ENCODE data around the gene SKP2.

SKP2 gene

DNA sequence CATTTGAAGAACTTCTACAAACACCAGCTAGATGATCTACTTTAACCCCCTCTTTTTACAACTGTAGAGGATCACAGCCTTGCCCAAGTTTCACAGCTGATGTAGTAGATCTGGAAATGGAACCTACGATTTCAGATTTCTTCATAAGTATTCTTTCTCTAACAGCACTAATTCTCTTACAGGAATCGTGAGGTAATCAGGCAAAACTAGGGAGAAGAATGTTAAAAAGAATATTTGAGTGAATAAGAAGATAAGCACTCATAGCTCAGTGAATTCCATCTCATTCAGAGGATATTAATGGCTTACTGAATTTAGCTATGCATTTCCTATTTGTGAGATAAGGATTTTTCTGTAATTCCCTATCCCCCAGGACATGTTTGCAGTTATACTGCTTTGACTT lies 47.7 kb downstream of the SKP2 start:
- H3K9me3 ChIP-seq (ENCODE audit: control insufficient read depth, low read length), result no peaks in the 10 kb centered on the region
- H3K27ac ChIP-seq (ENCODE audit: low read depth, low read length, severe bottlenecking), result no peak overlapping the region
- peaks cover 24% of the 10 kb centered on the region for H3K36me3 ChIP-seq (ENCODE audit: control insufficient read depth, insufficient read depth, low read length)
- no CpG with 5 or more reads among the region's 2 CpGs for WGBS, 2 experiments (ENCODE audit: insufficient coverage in 2 of 2)
- no peaks in the 10 kb centered on the region for H3K4me1 ChIP-seq (ENCODE audit: control insufficient read depth, insufficient read depth, low read length, poor library complexity, severe bottlenecking)
- H3K4me3 ChIP-seq (ENCODE audit: extremely low read depth, insufficient read depth, low read length, poor library complexity, severe bottlenecking), result no peak overlapping the region

DNA sequence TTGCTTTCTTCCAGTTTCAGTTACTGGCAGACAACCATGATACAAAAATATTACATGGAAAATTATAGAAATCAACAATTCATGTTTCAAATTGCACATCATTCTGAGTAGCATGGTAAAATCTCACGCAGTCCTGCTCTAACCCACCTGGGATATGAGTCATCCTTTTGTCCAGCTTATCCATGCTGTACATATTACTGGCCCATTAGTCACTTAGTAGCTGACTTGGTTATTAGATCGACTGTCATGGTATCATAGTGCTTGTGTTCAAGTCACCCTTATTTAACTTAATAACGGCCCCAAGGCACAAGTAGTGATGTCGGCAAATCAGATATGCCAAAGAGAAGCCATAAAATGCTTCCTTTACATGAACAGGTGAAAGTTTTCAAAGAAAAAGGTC lies 48.6 kb downstream of the SKP2 start:
- H3K27ac ChIP-seq (ENCODE audit: low read depth, low read length, severe bottlenecking), result no peak overlapping the region
- peaks cover 21% of the 10 kb centered on the region for H3K36me3 ChIP-seq (ENCODE audit: control insufficient read depth, insufficient read depth, low read length)
- WGBS, 2 experiments (ENCODE audit: insufficient coverage in 2 of 2), result 100% methylated on average over 2 to 3 of the region's 4 CpGs

DNA sequence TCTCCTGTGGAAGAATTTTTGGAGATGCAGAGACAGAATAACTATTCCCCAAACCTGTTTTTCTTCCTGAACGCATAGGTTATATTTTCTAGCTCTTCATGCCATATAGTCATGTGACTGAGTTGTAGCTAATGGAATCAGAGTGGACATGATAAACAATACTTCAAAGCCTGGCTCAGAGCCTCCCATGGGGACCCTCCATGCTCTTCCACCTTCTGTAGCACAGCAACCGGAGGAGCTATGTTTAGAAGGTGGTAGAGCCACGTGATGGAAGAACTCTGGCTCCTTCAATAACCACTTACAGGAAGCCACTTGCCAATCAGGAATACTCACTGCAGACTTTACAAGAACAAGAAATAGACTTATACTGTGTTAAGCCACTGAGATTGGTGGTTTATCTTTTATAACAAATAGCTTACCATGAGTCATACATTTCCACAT lies 50.6 kb downstream of the SKP2 start:
- H3K4me3 ChIP-seq (ENCODE audit: extremely low read depth, insufficient read depth, low read length, poor library complexity, severe bottlenecking), result no peak overlapping the region
- WGBS, 2 experiments (ENCODE audit: insufficient coverage in 2 of 2), result no CpG with 5 or more reads among the region's 3 CpGs
- H3K9me3 ChIP-seq (ENCODE audit: control insufficient read depth, low read length), result no peaks in the 10 kb centered on the region
- no peak overlapping the region for H3K27ac ChIP-seq (ENCODE audit: low read depth, low read length, severe bottlenecking)
- no peaks in the 10 kb centered on the region for H3K4me1 ChIP-seq (ENCODE audit: control insufficient read depth, insufficient read depth, low read length, poor library complexity, severe bottlenecking)
- peaks cover 19% of the 10 kb centered on the region for H3K36me3 ChIP-seq (ENCODE audit: control insufficient read depth, insufficient read depth, low read length)

More for the DNA sequence above, 48.6 kb downstream of the SKP2 start:
- Histone ChIP-seq H3K4me3 (ENCODE audit: extremely low read depth, insufficient read depth, low read length, poor library complexity, severe bottlenecking) (no peak overlapping the region), H3K4me1 (ENCODE audit: control insufficient read depth, insufficient read depth, low read length, poor library complexity, severe bottlenecking) (no peaks in the 10 kb centered on the region), H3K9me3 (ENCODE audit: control insufficient read depth, low read length) (no peaks in the 10 kb centered on the region)

DNA sequence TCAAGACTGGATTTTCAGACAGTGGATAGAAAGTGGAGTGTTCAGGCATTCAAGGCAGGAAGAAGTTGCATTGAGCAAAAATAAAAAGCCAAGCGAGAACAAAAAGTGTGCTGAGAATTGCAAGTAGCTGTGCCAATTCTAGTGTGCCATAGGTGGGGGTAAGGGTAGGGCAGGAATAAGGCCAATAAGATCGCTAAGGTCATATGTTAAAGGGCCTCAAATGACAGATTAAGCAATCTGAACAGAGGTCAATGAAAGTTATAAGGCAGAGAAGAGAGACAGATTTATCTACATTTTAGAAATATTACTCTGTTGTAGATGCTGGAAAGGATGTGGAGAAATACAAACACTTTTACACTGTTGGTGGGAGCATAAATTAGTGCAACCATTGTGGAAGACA lies 53.4 kb downstream of the SKP2 start:
- WGBS, 2 experiments (ENCODE audit: insufficient coverage in 2 of 2), result 90 to 100% methylated on average over 2 of the region's 2 CpGs

DNA sequence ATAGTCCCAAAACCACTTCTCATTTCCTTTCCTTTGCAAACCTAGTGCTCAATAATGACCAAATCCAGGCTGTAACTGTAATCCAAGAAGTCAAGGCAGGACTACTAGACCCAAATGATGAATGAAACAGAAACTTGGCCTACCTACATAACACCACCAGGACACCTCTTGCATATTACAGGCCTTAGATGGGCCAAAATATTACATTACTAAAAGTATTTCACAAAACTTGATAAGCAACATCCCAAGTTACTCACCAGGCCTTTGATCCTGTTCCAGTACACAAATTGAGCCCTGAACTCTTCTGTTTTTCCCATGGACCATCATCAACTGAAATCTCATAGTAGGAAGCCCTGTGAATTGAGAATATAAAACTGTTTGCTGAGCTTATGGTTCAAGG lies 55.0 kb downstream of the SKP2 start:
- Histone ChIP-seq H3K9me3 (ENCODE audit: control insufficient read depth, low read length) (no peaks in the 10 kb centered on the region), H3K4me3 (ENCODE audit: extremely low read depth, insufficient read depth, low read length, poor library complexity, severe bottlenecking) (no peak overlapping the region), H3K36me3 (ENCODE audit: control insufficient read depth, insufficient read depth, low read length) (peaks cover 13% of the 10 kb centered on the region), H3K4me1 (ENCODE audit: control insufficient read depth, insufficient read depth, low read length, poor library complexity, severe bottlenecking) (no peaks in the 10 kb centered on the region), H3K27ac (ENCODE audit: low read depth, low read length, severe bottlenecking) (no peak overlapping the region)

More for the DNA sequence above, 53.4 kb downstream of the SKP2 start:
- Histone ChIP-seq H3K27ac (ENCODE audit: low read depth, low read length, severe bottlenecking) (no peak overlapping the region), H3K36me3 (ENCODE audit: control insufficient read depth, insufficient read depth, low read length) (peaks cover 19% of the 10 kb centered on the region), H3K4me3 (ENCODE audit: extremely low read depth, insufficient read depth, low read length, poor library complexity, severe bottlenecking) (no peak overlapping the region), H3K9me3 (ENCODE audit: control insufficient read depth, low read length) (no peaks in the 10 kb centered on the region), H3K4me1 (ENCODE audit: control insufficient read depth, insufficient read depth, low read length, poor library complexity, severe bottlenecking) (no peaks in the 10 kb centered on the region)

DNA sequence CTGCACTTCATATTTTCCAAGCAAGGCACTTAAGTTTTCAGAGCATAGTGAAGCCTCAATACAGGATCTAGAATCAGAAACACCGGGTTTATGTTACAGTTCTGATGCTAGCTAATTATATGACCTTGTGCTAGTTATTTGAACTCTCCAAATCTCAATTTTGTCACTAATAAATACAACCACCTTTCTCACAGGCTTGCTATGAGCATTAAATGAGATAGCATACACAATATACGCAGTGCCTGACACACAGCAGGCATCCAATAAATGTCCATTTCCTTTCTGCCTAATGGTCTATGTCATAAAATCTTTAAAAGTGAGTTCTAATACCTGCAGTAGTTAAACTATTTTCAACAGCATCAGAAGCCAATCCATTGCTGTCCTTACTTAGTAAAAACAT lies 56.9 kb downstream of the SKP2 start:
- Histone ChIP-seq H3K4me3 (ENCODE audit: extremely low read depth, insufficient read depth, low read length, poor library complexity, severe bottlenecking) (no peak overlapping the region), H3K4me1 (ENCODE audit: control insufficient read depth, insufficient read depth, low read length, poor library complexity, severe bottlenecking) (no peaks in the 10 kb centered on the region), H3K27ac (ENCODE audit: low read depth, low read length, severe bottlenecking) (no peak overlapping the region), H3K9me3 (ENCODE audit: control insufficient read depth, low read length) (no peaks in the 10 kb centered on the region), H3K36me3 (ENCODE audit: control insufficient read depth, insufficient read depth, low read length) (peaks cover 13% of the 10 kb centered on the region)
- WGBS, 2 experiments (ENCODE audit: insufficient coverage in 2 of 2), result 100% methylated on average over 1 of the region's 2 CpGs; no CpG with 5 or more reads in 1 of the 2 experiments

DNA sequence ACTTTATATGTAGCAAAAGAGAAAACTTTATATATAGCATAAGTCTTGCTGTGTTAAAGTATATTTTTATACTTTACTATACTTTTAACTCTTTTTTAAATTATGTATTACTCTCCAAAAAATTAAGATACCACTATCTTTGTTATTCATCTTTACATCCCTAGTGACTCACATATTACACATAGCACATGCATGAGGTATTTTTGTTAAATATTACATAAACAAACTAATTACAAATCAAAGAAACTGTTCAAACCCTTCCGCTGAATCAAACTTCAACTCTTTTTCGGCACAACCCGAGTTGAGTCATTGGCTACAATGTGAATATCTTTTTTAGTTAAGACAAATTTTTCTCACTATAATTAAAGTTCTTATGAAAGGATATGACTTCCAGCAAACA lies 57.8 kb downstream of the SKP2 start:
- Histone ChIP-seq H3K9me3 (ENCODE audit: control insufficient read depth, low read length) (no peaks in the 10 kb centered on the region), H3K4me1 (ENCODE audit: control insufficient read depth, insufficient read depth, low read length, poor library complexity, severe bottlenecking) (no peaks in the 10 kb centered on the region), H3K27ac (ENCODE audit: low read depth, low read length, severe bottlenecking) (no peak overlapping the region), H3K4me3 (ENCODE audit: extremely low read depth, insufficient read depth, low read length, poor library complexity, severe bottlenecking) (no peak overlapping the region), H3K36me3 (ENCODE audit: control insufficient read depth, insufficient read depth, low read length) (peaks cover 13% of the 10 kb centered on the region)
- WGBS, 2 experiments (ENCODE audit: insufficient coverage in 2 of 2), result no CpG with 5 or more reads among the region's 3 CpGs

DNA sequence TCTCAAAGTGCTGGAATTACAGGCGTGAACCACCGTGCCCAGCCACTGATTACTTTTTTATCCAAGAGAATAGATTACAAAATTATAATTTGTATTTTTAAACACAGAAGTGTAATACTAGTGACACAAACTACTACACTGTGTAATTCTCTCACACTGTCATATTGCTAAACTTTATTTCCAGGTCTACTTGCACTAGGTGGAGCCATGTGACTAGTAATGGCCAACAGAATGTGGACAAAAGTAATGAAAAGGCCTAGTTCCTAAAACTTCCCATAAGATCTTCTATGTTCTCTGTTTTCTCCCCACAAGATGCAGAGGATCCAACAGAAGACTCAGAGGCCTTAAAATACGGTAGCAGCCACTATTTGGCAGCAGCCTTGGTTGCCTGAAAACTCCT lies 62.5 kb downstream of the SKP2 start:
- Histone ChIP-seq H3K36me3 (ENCODE audit: control insufficient read depth, insufficient read depth, low read length) (peaks cover 5% of the 10 kb centered on the region), H3K27ac (ENCODE audit: low read depth, low read length, severe bottlenecking) (no peak overlapping the region), H3K4me3 (ENCODE audit: extremely low read depth, insufficient read depth, low read length, poor library complexity, severe bottlenecking) (no peak overlapping the region), H3K4me1 (ENCODE audit: control insufficient read depth, insufficient read depth, low read length, poor library complexity, severe bottlenecking) (no peaks in the 10 kb centered on the region), H3K9me3 (ENCODE audit: control insufficient read depth, low read length) (no peaks in the 10 kb centered on the region)
- no CpG with 5 or more reads among the region's 3 CpGs for WGBS, 2 experiments (ENCODE audit: insufficient coverage in 2 of 2)

DNA sequence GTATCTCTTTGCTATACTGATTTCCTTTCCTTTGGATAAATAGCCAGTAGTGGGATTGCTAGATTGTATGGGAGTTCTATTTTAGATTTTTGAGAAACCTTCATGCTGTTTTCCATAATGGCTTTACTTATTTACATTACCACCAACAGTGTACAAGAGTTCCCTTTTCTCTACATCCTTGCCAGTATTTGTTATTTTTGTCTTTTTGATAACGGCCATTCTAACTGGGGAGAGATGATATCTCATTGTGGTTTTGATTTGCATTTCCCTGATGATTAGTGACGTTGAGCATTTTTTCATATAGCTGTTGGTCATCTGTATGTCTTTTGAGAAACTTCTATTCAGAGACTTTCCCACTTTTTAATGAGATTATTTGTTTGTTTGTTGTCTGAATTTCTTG lies 64.0 kb downstream of the SKP2 start:
- H3K9me3 ChIP-seq (ENCODE audit: control insufficient read depth, low read length), result no peaks in the 10 kb centered on the region
- H3K36me3 ChIP-seq (ENCODE audit: control insufficient read depth, insufficient read depth, low read length), result peaks cover 12% of the 10 kb centered on the region
- no CpG with 5 or more reads among the region's 2 CpGs for WGBS, 2 experiments (ENCODE audit: insufficient coverage in 2 of 2)
- H3K27ac ChIP-seq (ENCODE audit: low read depth, low read length, severe bottlenecking), result no peak overlapping the region
- no peaks in the 10 kb centered on the region for H3K4me1 ChIP-seq (ENCODE audit: control insufficient read depth, insufficient read depth, low read length, poor library complexity, severe bottlenecking)
- no peak overlapping the region for H3K4me3 ChIP-seq (ENCODE audit: extremely low read depth, insufficient read depth, low read length, poor library complexity, severe bottlenecking)

DNA sequence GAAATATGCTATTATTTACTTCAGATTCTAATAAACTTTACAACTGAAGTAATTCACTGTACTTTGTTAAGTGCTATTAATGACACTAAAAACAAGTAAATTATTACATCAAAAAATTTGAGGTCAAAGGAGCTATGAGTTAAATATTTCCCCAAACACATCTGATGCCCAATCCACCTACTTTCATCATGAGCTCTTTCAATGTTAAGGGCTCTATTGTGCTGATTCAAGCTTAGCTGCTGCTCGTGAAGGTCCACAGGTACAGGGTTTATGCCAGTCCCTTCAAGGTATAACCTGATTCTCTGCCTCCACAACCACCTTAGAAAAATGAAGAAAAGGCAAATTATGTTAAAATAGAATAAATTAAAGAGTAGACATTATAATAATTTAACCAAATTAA lies 65.7 kb downstream of the SKP2 start:
- WGBS, 2 experiments (ENCODE audit: insufficient coverage in 2 of 2), result 83% methylated on average over 1 of the region's 1 CpG; no CpG with 5 or more reads in 1 of the 2 experiments
- peaks cover 15% of the 10 kb centered on the region for H3K36me3 ChIP-seq (ENCODE audit: control insufficient read depth, insufficient read depth, low read length)

DNA sequence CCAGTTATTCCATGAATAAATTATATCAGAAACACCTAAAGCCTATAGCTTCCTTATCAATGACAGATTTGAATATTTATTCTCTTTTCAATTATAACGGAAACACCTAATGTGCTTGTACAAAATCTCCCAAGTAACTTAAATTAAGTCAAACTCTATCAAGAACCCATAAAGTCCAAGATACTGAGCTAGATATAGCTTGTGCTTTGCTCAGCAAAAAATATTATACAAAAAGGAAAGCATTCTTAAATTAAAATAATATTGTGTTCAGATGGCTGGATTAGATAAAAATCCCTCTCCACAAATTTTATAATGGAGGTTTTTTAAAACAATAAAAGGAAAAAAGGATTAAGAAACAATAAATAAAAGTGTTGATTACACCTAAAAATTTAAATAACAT lies 66.1 kb downstream of the SKP2 start:
- Histone ChIP-seq H3K27ac (ENCODE audit: low read depth, low read length, severe bottlenecking) (no peak overlapping the region), H3K4me1 (ENCODE audit: control insufficient read depth, insufficient read depth, low read length, poor library complexity, severe bottlenecking) (no peaks in the 10 kb centered on the region), H3K36me3 (ENCODE audit: control insufficient read depth, insufficient read depth, low read length) (peaks cover 15% of the 10 kb centered on the region), H3K9me3 (ENCODE audit: control insufficient read depth, low read length) (no peaks in the 10 kb centered on the region), H3K4me3 (ENCODE audit: extremely low read depth, insufficient read depth, low read length, poor library complexity, severe bottlenecking) (no peak overlapping the region)
- WGBS, 2 experiments (ENCODE audit: insufficient coverage in 2 of 2), result 100% methylated on average over 1 of the region's 1 CpG; no CpG with 5 or more reads in 1 of the 2 experiments

More for the DNA sequence above, 65.7 kb downstream of the SKP2 start:
- no peak overlapping the region for H3K27ac ChIP-seq (ENCODE audit: low read depth, low read length, severe bottlenecking)
- H3K4me1 ChIP-seq (ENCODE audit: control insufficient read depth, insufficient read depth, low read length, poor library complexity, severe bottlenecking), result no peaks in the 10 kb centered on the region
- no peak overlapping the region for H3K4me3 ChIP-seq (ENCODE audit: extremely low read depth, insufficient read depth, low read length, poor library complexity, severe bottlenecking)
- H3K9me3 ChIP-seq (ENCODE audit: control insufficient read depth, low read length), result no peaks in the 10 kb centered on the region

All from mesodermal cell (in vitro differentiated cells).